ENCODE measurements around the gene KIAA2012. TPM values are rescaled to one million over a fixed set of nuclear protein-coding genes. Genes with fewer than 3 reads are reported as not detected.

KIAA2012 gene
- not detected in 2 replicates for total RNA-seq (ENCODE audit: low replicate concordance)

- no peak for DNase-seq (ENCODE audit: low read depth)
- TF ChIP-seq CTCF (IDR thresholded peaks at IDR 0.05; ENCODE audit: insufficient read depth, low read length), result no peak
- no peak within 1 kb of the TSS for H3K4me3 ChIP-seq (ENCODE audit: low read depth, low read length)
Measured at GRCh38 chr2:202072737-202073401, at the start of gene KIAA2012. TSS of gene KIAA2012 (plus strand) at chr2:202073255. CDS start at chr2:202073628, 373 bp downstream.

GRCh38 chr2:202023904-202024266, 49.2 kb upstream of the KIAA2012 start:
- DNase-seq (ENCODE audit: low read depth), result no peak
- H3K4me3 ChIP-seq (ENCODE audit: low read depth, low read length), result no peak overlapping the region
- no peak for TF ChIP-seq CTCF (IDR thresholded peaks at IDR 0.05; ENCODE audit: insufficient read depth, low read length)

GRCh38 chr2:202024871-202025270, 48.2 kb upstream of the KIAA2012 start:
- TF ChIP-seq CTCF (IDR thresholded peaks at IDR 0.05; ENCODE audit: insufficient read depth, low read length), result no peak
- DNase-seq (ENCODE audit: low read depth), result no peak
- H3K4me3 ChIP-seq (ENCODE audit: low read depth, low read length), result no peak overlapping the region

- no peak for DNase-seq (ENCODE audit: low read depth)
- no peak overlapping the region for H3K4me3 ChIP-seq (ENCODE audit: low read depth, low read length)
- TF ChIP-seq CTCF (IDR thresholded peaks at IDR 0.05; ENCODE audit: insufficient read depth, low read length), result no peak
Measured at GRCh38 chr2:202025816-202026215, 47.2 kb upstream of the KIAA2012 start.

- no peak overlapping the region for H3K4me3 ChIP-seq (ENCODE audit: low read depth, low read length)
- TF ChIP-seq CTCF (IDR thresholded peaks at IDR 0.05; ENCODE audit: insufficient read depth, low read length), result no peak
- DNase-seq (ENCODE audit: low read depth), result no peak
Measured at GRCh38 chr2:202026507-202026906, 46.5 kb upstream of the KIAA2012 start.

GRCh38 chr2:202030691-202031090, 42.4 kb upstream of the KIAA2012 start:
- no peak for TF ChIP-seq CTCF (IDR thresholded peaks at IDR 0.05; ENCODE audit: insufficient read depth, low read length)
- H3K4me3 ChIP-seq (ENCODE audit: low read depth, low read length), result no peak overlapping the region
- peak; percentile 88 for DNase-seq (ENCODE audit: low read depth)
